HCT116 (cell line): ENCODE measurements around the gene ETF1. TPM values are rescaled to one million over a fixed set of nuclear protein-coding genes. Genes with fewer than 3 reads are reported as not detected.

Source experiments
- ATAC-seq: fragments of 200-7000 bp; cut with Tn5 transposase; 2 replicates; pipeline ENCODE4 v1.9.1; 2020; ENCODE audit warnings: mild to moderate bottlenecking, moderate library complexity
- BruUV-seq: library from RNA; stranded (reverse); fragments of 400-500 nt; replicated peaks from 2 replicates; lab custom pipeline; 2021; lab: Mats Ljungman, UMichigan
- CTCF ChIA-PET: fragments of 300-600 bp; sonication (Branson Sonifier 250); formaldehyde crosslinking; loops from one replicate; lab custom pipeline; 2021; ENCODE audit warnings: antibody characterized with exemption; lab: Charles Lee
- POLR2A ChIA-PET: fragments of 300-600, 350-600 bp; sonication (Branson Sonifier 250); formaldehyde crosslinking; loops from one replicate; lab custom pipeline; 2021; ENCODE audit warnings: antibody characterized with exemption; lab: Charles Lee
- RAD21 ChIA-PET, 2 experiments: fragments of 300-600 bp; sonication (Branson Sonifier 250); formaldehyde crosslinking; loops; one replicate each; lab custom pipeline; 2023; ENCODE audit warnings: low total read pairs in 2 of 2; ENCODE audit not compliant: uncharacterized antibody in 2 of 2, unreplicated experiment in 2 of 2, low non-redundant PET in 1 of 2; lab: Charles Lee
- DNase-seq: peaks from one replicate; pipeline ENCODE4 v3.0.0-alpha.2; 2010; ENCODE audit warnings: low read depth, low spot score
- H2AFZ ChIP-seq: fragments of 200-600 bp; shearing (Covaris generic), sonication (generic); 2 replicates; pipeline ENCODE4 v1.6.1; 2017; ENCODE audit warnings: low read depth, mixed run types, mixed read lengths, antibody characterized with exemption, low read length; ENCODE audit not compliant: poor library complexity, severe bottlenecking
- H3K27ac ChIP-seq: 2 replicates; pipeline ENCODE4 v1.5.1; 2012; ENCODE audit warnings: low read depth, low read length
- H3K27me3 ChIP-seq: fragments of 200-600 bp; sonication (generic); 2 replicates; pipeline ENCODE4 v1.6.1; 2016; ENCODE audit warnings: mixed run types, low read length, mixed read lengths; ENCODE audit not compliant: insufficient read depth
- H3K36me3 ChIP-seq, 2 experiments: fragments of 200-500 bp in 1 of 2; fragments of 200-600 bp in 1 of 2; sonication (Bioruptor generic) in 1 of 2; sonication (generic) in 1 of 2; 2 replicates each; pipeline versions ENCODE4 v1.5.1 to v1.6.1; 2014 to 2016; ENCODE audit warnings: low read length in 2 of 2, inconsistent platforms in 1 of 2, mixed read lengths in 1 of 2, mixed run types in 1 of 2; ENCODE audit not compliant: insufficient read depth in 2 of 2, control insufficient read depth in 1 of 2
- H3K4me1 ChIP-seq, 2 experiments: fragments of 200-600 bp in 1 of 2; sonication (generic) in 1 of 2; 2 replicates each; pipeline versions ENCODE4 v1.5.1 to v1.6.1; 2012 to 2017; ENCODE audit warnings: low read length in 2 of 2, inconsistent platforms in 1 of 2, mild to moderate bottlenecking in 1 of 2, mixed read lengths in 1 of 2, mixed run types in 1 of 2, moderate library complexity in 1 of 2; ENCODE audit not compliant: insufficient read depth in 2 of 2, control insufficient read depth in 1 of 2
- H3K4me2 ChIP-seq: fragments of 200-600 bp; sonication (generic); 2 replicates; pipeline ENCODE4 v1.6.1; 2017; ENCODE audit warnings: mixed run types, low read length, mixed read lengths
- H3K4me3 ChIP-seq, 2 experiments: fragments of 200-600 bp in 1 of 2; sonication (generic) in 1 of 2; replicated peaks in 1 of 2; 2 replicates each; pipeline ENCODE4 v1.5.1; 2011 to 2016; ENCODE audit warnings: low read length in 2 of 2, control low read depth in 1 of 2, low read depth in 1 of 2, mild to moderate bottlenecking in 1 of 2, mixed read lengths in 1 of 2, mixed run types in 1 of 2
- H3K79me2 ChIP-seq: fragments of 200-600 bp; sonication (generic); 2 replicates; pipeline ENCODE4 v1.6.1; 2017; ENCODE audit warnings: mild to moderate bottlenecking, mixed run types, low read length, moderate library complexity, mixed read lengths; ENCODE audit not compliant: insufficient read depth
- H3K9ac ChIP-seq: fragments of 200-600 bp; sonication (generic); 2 replicates; pipeline ENCODE4 v1.6.1; 2016; ENCODE audit warnings: low read length, mixed read lengths
- H3K9me2 ChIP-seq: fragments of 200-600 bp; sonication (generic), shearing (Covaris generic); 2 replicates; pipeline ENCODE4 v1.6.1; 2017; ENCODE audit warnings: mixed run types, mild to moderate bottlenecking, moderate library complexity; ENCODE audit not compliant: insufficient read depth
- H3K9me3 ChIP-seq, 2 experiments: fragments of 200-500 bp in 1 of 2; fragments of 200-600 bp in 1 of 2; sonication (Bioruptor generic) in 1 of 2; sonication (generic) in 1 of 2; 2 replicates each; pipeline ENCODE4 v1.6.1; 2014 to 2017; ENCODE audit warnings: low read length in 2 of 2, mixed read lengths in 2 of 2, inconsistent platforms in 1 of 2, low read depth in 1 of 2, mild to moderate bottlenecking in 1 of 2, mixed run types in 1 of 2, moderate library complexity in 1 of 2; ENCODE audit not compliant: control insufficient read depth in 1 of 2, insufficient read depth in 1 of 2
- H4K20me1 ChIP-seq: fragments of 200-600 bp; sonication (generic), shearing (Covaris generic); 2 replicates; pipeline ENCODE4 v1.6.1; 2017; ENCODE audit warnings: mixed run types, mild to moderate bottlenecking, moderate library complexity; ENCODE audit not compliant: insufficient read depth
- CBX3 ChIP-seq: IDR thresholded peaks from 2 replicates; pipeline ENCODE4 v1.6.1; 2012; ENCODE audit warnings: low read depth
- EGR1 ChIP-seq: IDR thresholded peaks from 2 replicates; pipeline ENCODE4 v1.6.1; 2012; ENCODE audit warnings: low read depth
- ELF1 ChIP-seq: IDR thresholded peaks from 2 replicates; pipeline ENCODE4 v1.6.1; 2012; ENCODE audit warnings: low read depth, borderline replicate concordance
- FOSL1 ChIP-seq: IDR thresholded peaks from 2 replicates; pipeline ENCODE4 v1.6.1; 2012; ENCODE audit warnings: low read depth
- POLR2AphosphoS5 ChIP-seq: IDR thresholded peaks from 2 replicates; pipeline ENCODE4 v1.6.1; 2011; ENCODE audit warnings: mild to moderate bottlenecking, low read depth, low read length, moderate library complexity
- REST ChIP-seq: IDR thresholded peaks from 2 replicates; pipeline ENCODE4 v1.6.1; 2012; ENCODE audit warnings: low read depth
- SP1 ChIP-seq: IDR thresholded peaks from 2 replicates; pipeline ENCODE4 v1.6.1; 2012; ENCODE audit warnings: low read depth
- intact Hi-C: fragments of 100-400 bp; cut with micrococcal nuclease; formaldehyde crosslinking; loops from 2 replicates; pipeline ENCODE4 v1.10.0; 2022
- total RNA-seq: library from RNA; stranded (reverse); gene quantifications from one replicate; pipeline ENCODE4 v1.2.1, GENCODE V29; 2021; ENCODE audit not compliant: unreplicated experiment

Gene ETF1
- total RNA-seq, 1 experiment from 2014 or later = 178 TPM

- CTCF ChIA-PET = no interaction called here
- BruUV-seq = TSS peak; percentile 63
- no peaks in the 10 kb centered on the region for H3K9me2 ChIP-seq
- H3K9ac ChIP-seq = peak overlapping the region; percentile 97
- ATAC-seq = no peak
- intact Hi-C loops = no loop called here
- TF ChIP-seq CBX3 (no peak), POLR2AphosphoS5 (peak; percentile 10; the same call in 1 of the 2 replicates)
- TF ChIP-seq, all 23 proteins: peak for 1
- POLR2A ChIA-PET = interaction anchor here (0.7 to 2.8 kb wide), 3 partner anchors 8 to 30 kb away, joined by 3 to 8 read pairs (median 3); no protein-coding TSS in a partner anchor
- DNase-seq = no peak
- peaks cover 62% of the 10 kb centered on the region for H3K79me2 ChIP-seq
- peak overlapping the region; percentile 77 for H3K4me2 ChIP-seq
- RAD21 ChIA-PET = no interaction called here
- H3K4me1 ChIP-seq = peaks cover 10 to 24% of the 10 kb centered on the region in 2 experiments; a peak in 3 of 4 replicates
- no peak overlapping the region for H2AFZ ChIP-seq
- H3K4me3 ChIP-seq = peak overlapping the region; percentile 88 to 100
- no peaks in the 10 kb centered on the region for H3K27me3 ChIP-seq
- H3K27ac ChIP-seq = peak overlapping the region; percentile 96
- peaks cover 3% of the 10 kb centered on the region; the same call in 1 of the 2 replicates for H4K20me1 ChIP-seq
- peaks cover 39 to 43% of the 10 kb centered on the region in 2 experiments for H3K36me3 ChIP-seq
- no peaks in the 10 kb centered on the region for H3K9me3 ChIP-seq
Measured at GRCh38 chr5:138573949-138574670, 31.1 kb upstream of the ETF1 start.

GRCh38 chr5:138573223-138573622, 30.2 kb upstream of the ETF1 start:
- CTCF ChIA-PET = no interaction called here
- no peak for ATAC-seq
- TF ChIP-seq CBX3 (no peak), EGR1 (no peak), REST (no peak), FOSL1 (no peak), SP1 (no peak), ELF1 (no peak)
- TF ChIP-seq, all 23 proteins: peak for 0
- H3K9ac ChIP-seq = 0 out of 2 replicates have a peak overlapping the region, but pooled peaks have one; percentile 97
- no peaks in the 10 kb centered on the region for H3K27me3 ChIP-seq
- DNase-seq = no peak
- ChIA-PET POLR2A (interaction anchor here (1.0 to 2.8 kb wide), 3 partner anchors 18 to 700 kb away, joined by 3 to 8 read pairs (median 5); no protein-coding TSS in a partner anchor), RAD21 (no interaction called here)
- peaks cover 71% of the 10 kb centered on the region for H3K79me2 ChIP-seq
- peak overlapping the region; percentile 88 to 100 for H3K4me3 ChIP-seq
- peak overlapping the region; percentile 17; the same call in 1 of the 2 replicates for H3K27ac ChIP-seq
- H3K4me1 ChIP-seq = peaks cover 10 to 23% of the 10 kb centered on the region in 2 experiments; a peak in 3 of 4 replicates
- H4K20me1 ChIP-seq = peaks cover 9% of the 10 kb centered on the region; the same call in 1 of the 2 replicates
- BruUV-seq = no TSS peak
- peak overlapping the region; percentile 77 for H3K4me2 ChIP-seq
- H3K9me2 ChIP-seq = no peaks in the 10 kb centered on the region
- intact Hi-C loops = no loop called here
- H3K36me3 ChIP-seq = peaks cover 48 to 52% of the 10 kb centered on the region in 2 experiments
- no peaks in the 10 kb centered on the region for H3K9me3 ChIP-seq
- H2AFZ ChIP-seq = no peak overlapping the region
